OCI-LY1 (cell line): ENCODE data around the gene FYB1.

ENCODE experiments used
- EZH2 ChIP-seq: fragments of 200-600 bp; sonication (generic), shearing (Covaris generic); IDR thresholded peaks from 2 replicates; pipeline ENCODE4 v1.8.0; 2017; ENCODE audit warnings: borderline replicate concordance, mixed run types, mild to moderate bottlenecking, antibody characterized with exemption, low read length, moderate library complexity, mixed read lengths
- TF ChIP-seq, protein P1 (sequence below): fragments of 200-600 bp; sonication (generic), shearing (Covaris generic); IDR thresholded peaks from 2 replicates; pipeline ENCODE4 v1.5.1; 2017; ENCODE audit warnings: mild to moderate bottlenecking, antibody characterized with exemption, low read length, moderate library complexity, mixed read lengths

DNA sequence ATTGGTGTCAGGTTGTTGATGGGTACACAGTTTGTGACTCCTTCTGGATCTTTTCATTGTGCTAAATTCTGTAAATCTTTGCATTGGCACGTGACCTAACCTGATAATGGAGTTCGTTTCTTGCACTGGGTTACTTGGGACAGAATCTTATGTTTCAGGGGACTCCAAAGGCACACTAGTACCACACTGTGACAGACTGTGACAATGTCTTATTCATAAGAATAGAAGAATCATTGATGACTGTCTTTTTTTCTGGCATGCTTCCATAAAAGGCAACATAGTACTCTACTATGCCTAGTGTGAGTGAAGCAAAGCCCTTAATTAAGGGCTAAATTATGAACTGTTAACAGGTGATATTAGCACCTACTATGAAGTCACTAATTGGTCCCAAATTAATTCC, 109.8 kb downstream of the FYB1 start:
- TF ChIP-seq, protein P1, sequence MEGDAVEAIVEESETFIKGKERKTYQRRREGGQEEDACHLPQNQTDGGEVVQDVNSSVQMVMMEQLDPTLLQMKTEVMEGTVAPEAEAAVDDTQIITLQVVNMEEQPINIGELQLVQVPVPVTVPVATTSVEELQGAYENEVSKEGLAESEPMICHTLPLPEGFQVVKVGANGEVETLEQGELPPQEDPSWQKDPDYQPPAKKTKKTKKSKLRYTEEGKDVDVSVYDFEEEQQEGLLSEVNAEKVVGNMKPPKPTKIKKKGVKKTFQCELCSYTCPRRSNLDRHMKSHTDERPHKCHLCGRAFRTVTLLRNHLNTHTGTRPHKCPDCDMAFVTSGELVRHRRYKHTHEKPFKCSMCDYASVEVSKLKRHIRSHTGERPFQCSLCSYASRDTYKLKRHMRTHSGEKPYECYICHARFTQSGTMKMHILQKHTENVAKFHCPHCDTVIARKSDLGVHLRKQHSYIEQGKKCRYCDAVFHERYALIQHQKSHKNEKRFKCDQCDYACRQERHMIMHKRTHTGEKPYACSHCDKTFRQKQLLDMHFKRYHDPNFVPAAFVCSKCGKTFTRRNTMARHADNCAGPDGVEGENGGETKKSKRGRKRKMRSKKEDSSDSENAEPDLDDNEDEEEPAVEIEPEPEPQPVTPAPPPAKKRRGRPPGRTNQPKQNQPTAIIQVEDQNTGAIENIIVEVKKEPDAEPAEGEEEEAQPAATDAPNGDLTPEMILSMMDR: no peak
- TF ChIP-seq EZH2: no peak
